DOHH2 (cell line): ENCODE data around the gene TBC1D14.
"Not testable (repeated sequence)": the region's sequence is repeated elsewhere in the genome, so short reads cannot be mapped to it uniquely, and the experiment has no call there.

Experiments
- H3F3A ChIP-seq: fragments of 200-600 bp; sonication (generic), shearing (Covaris generic); 2 replicates; pipeline ENCODE4 v1.6.0; 2016; ENCODE audit warnings: antibody characterized with exemption, mild to moderate bottlenecking; ENCODE audit not compliant: control insufficient read depth, insufficient read depth
- H3K27ac ChIP-seq: fragments of 200-600 bp; sonication (generic); 2 replicates; pipeline ENCODE4 v1.5.1; 2014; ENCODE audit warnings: low read depth, mild to moderate bottlenecking, low read length, moderate library complexity
- H3K27me3 ChIP-seq: fragments of 200-600 bp; sonication (generic); 2 replicates; pipeline ENCODE4 v1.6.1; 2014; ENCODE audit warnings: mild to moderate bottlenecking, low read length, mixed read lengths; ENCODE audit not compliant: control insufficient read depth
- H3K36me3 ChIP-seq: fragments of 200-600 bp; sonication (generic); 2 replicates; pipeline ENCODE4 v1.6.1; 2014; ENCODE audit warnings: mild to moderate bottlenecking, low read length, moderate library complexity, mixed read lengths; ENCODE audit not compliant: control insufficient read depth
- H3K4me1 ChIP-seq: fragments of 200-600 bp; sonication (generic); 2 replicates; pipeline ENCODE4 v1.6.1; 2014; ENCODE audit warnings: mild to moderate bottlenecking, low read length, mixed read lengths; ENCODE audit not compliant: control insufficient read depth
- H3K4me2 ChIP-seq: fragments of 200-600 bp; sonication (generic); 2 replicates; pipeline ENCODE4 v1.6.0; 2014; ENCODE audit warnings: mild to moderate bottlenecking, low read length, moderate library complexity
- H3K4me3 ChIP-seq: fragments of 200-600 bp; sonication (generic); 2 replicates; pipeline ENCODE4 v1.5.1; 2014; ENCODE audit warnings: mild to moderate bottlenecking, low read length, mixed read lengths
- H3K79me2 ChIP-seq: fragments of 200-600 bp; sonication (generic); 2 replicates; pipeline ENCODE4 v1.6.1; 2014; ENCODE audit warnings: mild to moderate bottlenecking, low read length, mixed read lengths; ENCODE audit not compliant: control insufficient read depth
- H3K9me2 ChIP-seq: fragments of 200-600 bp; sonication (generic); replicated peaks from 2 replicates; pipeline ENCODE4 v1.6.1; 2014; ENCODE audit warnings: mild to moderate bottlenecking, low read length, mixed read lengths; ENCODE audit not compliant: control insufficient read depth
- H3K9me3 ChIP-seq: fragments of 200-600 bp; sonication (generic); 2 replicates; pipeline ENCODE4 v1.6.1; 2014; ENCODE audit warnings: antibody characterized with exemption, low read length, mixed read lengths; ENCODE audit not compliant: control insufficient read depth, insufficient read depth
- H4K20me1 ChIP-seq: fragments of 200-600 bp; sonication (generic); 2 replicates; pipeline ENCODE4 v1.6.0; 2014; ENCODE audit warnings: low read depth, mild to moderate bottlenecking, antibody characterized with exemption, low read length, moderate library complexity; ENCODE audit not compliant: control insufficient read depth, insufficient read depth
- EZH2phosphoT487 ChIP-seq: fragments of 200-600 bp; sonication (generic); IDR thresholded peaks from 2 replicates; pipeline ENCODE4 v1.6.1; 2017; ENCODE audit warnings: borderline replicate concordance, mild to moderate bottlenecking, antibody characterized with exemption, low read length, moderate library complexity, mixed read lengths
- TF ChIP-seq, protein P1 (sequence below): fragments of 200-600 bp; sonication (generic); IDR thresholded peaks from one replicate; pipeline ENCODE4 v1.5.1; 2014; ENCODE audit warnings: antibody characterized with exemption, mild to moderate bottlenecking, low read depth, low read length; ENCODE audit not compliant: poor library complexity, severe bottlenecking

TBC1D14 gene

GRCh38 chr4:6890358-6890757 is 19.3 kb upstream of the TBC1D14 start:
- Histone ChIP-seq H3K9me2 (no peaks in the 10 kb centered on the region), H3K27ac (no peak overlapping the region)

GRCh38 chr4:6890971-6891370 is 18.7 kb upstream of the TBC1D14 start:
- H3K4me1 ChIP-seq, H3K9me2 ChIP-seq, H3K36me3 ChIP-seq, H3F3A ChIP-seq, H3K27me3 ChIP-seq, H3K79me2 ChIP-seq, H3K27ac ChIP-seq, H4K20me1 ChIP-seq, H3K4me3 ChIP-seq, H3K9me3 ChIP-seq, H3K4me2 ChIP-seq: not testable (repeated sequence)

More at GRCh38 chr4:6890358-6890757, 19.3 kb upstream of the TBC1D14 start:
- H3K4me1 ChIP-seq, result peaks cover 9% of the 10 kb centered on the region
- H3K36me3 ChIP-seq, result no peaks in the 10 kb centered on the region
- H3F3A ChIP-seq, result no peaks in the 10 kb centered on the region
- TF ChIP-seq, protein P1, sequence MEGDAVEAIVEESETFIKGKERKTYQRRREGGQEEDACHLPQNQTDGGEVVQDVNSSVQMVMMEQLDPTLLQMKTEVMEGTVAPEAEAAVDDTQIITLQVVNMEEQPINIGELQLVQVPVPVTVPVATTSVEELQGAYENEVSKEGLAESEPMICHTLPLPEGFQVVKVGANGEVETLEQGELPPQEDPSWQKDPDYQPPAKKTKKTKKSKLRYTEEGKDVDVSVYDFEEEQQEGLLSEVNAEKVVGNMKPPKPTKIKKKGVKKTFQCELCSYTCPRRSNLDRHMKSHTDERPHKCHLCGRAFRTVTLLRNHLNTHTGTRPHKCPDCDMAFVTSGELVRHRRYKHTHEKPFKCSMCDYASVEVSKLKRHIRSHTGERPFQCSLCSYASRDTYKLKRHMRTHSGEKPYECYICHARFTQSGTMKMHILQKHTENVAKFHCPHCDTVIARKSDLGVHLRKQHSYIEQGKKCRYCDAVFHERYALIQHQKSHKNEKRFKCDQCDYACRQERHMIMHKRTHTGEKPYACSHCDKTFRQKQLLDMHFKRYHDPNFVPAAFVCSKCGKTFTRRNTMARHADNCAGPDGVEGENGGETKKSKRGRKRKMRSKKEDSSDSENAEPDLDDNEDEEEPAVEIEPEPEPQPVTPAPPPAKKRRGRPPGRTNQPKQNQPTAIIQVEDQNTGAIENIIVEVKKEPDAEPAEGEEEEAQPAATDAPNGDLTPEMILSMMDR, result no peak
- no peak for TF ChIP-seq EZH2phosphoT487
- no peaks in the 10 kb centered on the region for H3K79me2 ChIP-seq
- no peaks in the 10 kb centered on the region for H3K27me3 ChIP-seq
- no peaks in the 10 kb centered on the region for H4K20me1 ChIP-seq
- H3K4me3 ChIP-seq, result no peak overlapping the region
- H3K9me3 ChIP-seq, result peaks cover 10% of the 10 kb centered on the region
- no peak overlapping the region for H3K4me2 ChIP-seq

DNA sequence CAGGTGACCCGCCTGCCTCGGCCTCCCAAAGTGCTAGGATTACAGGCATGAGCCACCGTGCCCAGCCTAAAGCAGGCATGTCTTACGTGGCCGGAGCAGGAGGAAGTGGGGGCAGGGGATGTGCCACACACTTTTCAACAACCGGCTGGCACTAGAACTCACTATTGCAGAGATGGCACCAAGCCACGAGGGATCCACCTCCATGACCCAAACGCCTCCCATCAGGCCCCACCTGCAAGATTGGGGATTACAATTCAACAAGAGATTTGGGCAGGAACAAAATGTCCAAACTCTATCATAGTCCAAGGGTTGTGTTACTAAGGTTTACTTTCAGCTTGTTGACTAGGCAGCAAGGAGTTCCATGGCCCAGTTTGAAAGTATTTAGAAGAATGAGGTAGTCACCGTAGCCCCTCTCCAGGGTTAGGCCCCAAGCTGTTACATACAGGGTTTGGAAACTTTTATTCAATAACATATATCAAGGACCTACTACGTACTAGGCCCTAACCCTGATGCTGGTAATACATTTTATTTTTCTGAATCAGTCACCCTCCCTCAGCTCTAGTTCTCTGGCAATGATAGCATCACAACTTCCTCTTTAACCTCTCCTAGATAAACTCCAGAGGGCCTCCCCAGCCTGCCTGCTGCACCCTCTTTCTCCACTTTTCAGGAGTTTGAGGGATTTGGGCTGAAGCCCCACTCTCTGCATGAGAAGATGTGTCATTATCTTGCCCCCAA is 18.0 kb upstream of the TBC1D14 start:
- no peaks in the 10 kb centered on the region for H3K36me3 ChIP-seq
- no peaks in the 10 kb centered on the region for H3F3A ChIP-seq
- no peak for TF ChIP-seq EZH2phosphoT487
- TF ChIP-seq, protein P1, result no peak
- no peaks in the 10 kb centered on the region for H3K79me2 ChIP-seq
- H3K9me3 ChIP-seq, result peaks cover 10% of the 10 kb centered on the region
- H3K27me3 ChIP-seq, result no peaks in the 10 kb centered on the region
- no peak overlapping the region for H3K4me3 ChIP-seq
- H3K9me2 ChIP-seq, result no peaks in the 10 kb centered on the region
- peaks cover 9% of the 10 kb centered on the region for H3K4me1 ChIP-seq
- no peak overlapping the region for H3K4me2 ChIP-seq
- H3K27ac ChIP-seq, result no peak overlapping the region
- H4K20me1 ChIP-seq, result no peaks in the 10 kb centered on the region

GRCh38 chr4:6892190-6892908 is 17.3 kb upstream of the TBC1D14 start:
- Histone ChIP-seq H3K27me3 (no peaks in the 10 kb centered on the region), H3F3A (no peaks in the 10 kb centered on the region), H3K9me3 (peaks cover 10% of the 10 kb centered on the region), H3K79me2 (no peaks in the 10 kb centered on the region), H3K27ac (no peak overlapping the region), H3K4me3 (no peak overlapping the region), H3K36me3 (no peaks in the 10 kb centered on the region), H3K4me2 (no peak overlapping the region), H4K20me1 (no peaks in the 10 kb centered on the region), H3K9me2 (no peaks in the 10 kb centered on the region), H3K4me1 (peaks cover 9% of the 10 kb centered on the region)
- TF ChIP-seq, protein P1, result no peak
- no peak for TF ChIP-seq EZH2phosphoT487
